Transverse colon (tissue), 4 donors: ENCODE data around the gene RB1. TPM values are rescaled to one million over a fixed set of nuclear protein-coding genes. Genes with fewer than 3 reads are reported as not detected.
"Not testable (repeated sequence)": the region's sequence is repeated elsewhere in the genome, so short reads cannot be mapped to it uniquely, and the experiment has no call there.

ENCODE experiments used
- DNase-seq: peaks from one replicate; pipeline ENCODE4 v3.0.0-alpha.2; 2019
- H3K27ac ChIP-seq, 4 donors: fragments of 200-600 bp; sonication (generic); 2 replicates each; pipeline ENCODE4 v1.5.1; 2016 to 2018; ENCODE audit warnings: inconsistent platforms in 4 of 4
- H3K27me3 ChIP-seq: fragments of 200-600 bp; sonication (generic); 2 replicates; pipeline ENCODE4 v1.5.1; 2017; ENCODE audit warnings: inconsistent platforms
- H3K36me3 ChIP-seq, 4 donors: fragments of 200-600 bp; sonication (generic); 2 replicates each; pipeline ENCODE4 v1.5.1; 2017 to 2019; ENCODE audit warnings: inconsistent platforms in 4 of 4
- H3K4me1 ChIP-seq, 4 donors: fragments of 200-600 bp; sonication (generic); 2 replicates each; pipeline ENCODE4 v1.5.1; 2017 to 2020; ENCODE audit warnings: inconsistent platforms in 4 of 4
- H3K4me3 ChIP-seq, 4 donors: fragments of 200-600 bp; sonication (generic); 1 replicate in 1 of 4; 2 replicates in 3 of 4; pipeline versions ENCODE4 v1.5.1 to v1.6.1; 2017 to 2019; ENCODE audit warnings: inconsistent platforms in 4 of 4
- H3K9me3 ChIP-seq, 2 donors: fragments of 200-600 bp; sonication (generic); 2 replicates each; pipeline ENCODE4 v1.5.1; 2017 to 2019; ENCODE audit warnings: inconsistent platforms in 2 of 2
- CTCF ChIP-seq, 5 experiments: fragments of 200-600 bp in 3 of 5; fragments of 450-650 bp in 2 of 5; sonication (generic) in 3 of 5; IDR thresholded peaks; 1 replicate in 2 of 5; 2 replicates in 3 of 5; pipeline ENCODE4 v1.5.1; 2016 to 2017; ENCODE audit warnings: antibody characterized with exemption in 5 of 5, inconsistent platforms in 3 of 5, mild to moderate bottlenecking in 2 of 5, moderate library complexity in 1 of 5
- EP300 ChIP-seq: sonication (generic); formaldehyde crosslinking; IDR thresholded peaks from one replicate; pipeline ENCODE4 v1.6.1; 2017; ENCODE audit warnings: antibody characterized with exemption, low read depth
- POLR2A ChIP-seq: fragments of 450-650 bp; IDR thresholded peaks from one replicate; pipeline ENCODE4 v1.6.1; 2016; ENCODE audit warnings: antibody characterized with exemption, mild to moderate bottlenecking, moderate library complexity
- POLR2AphosphoS5 ChIP-seq, 3 donors: sonication (generic); formaldehyde crosslinking; IDR thresholded peaks; one replicate each; pipeline ENCODE4 v1.6.1; 2016; ENCODE audit warnings: antibody characterized with exemption in 3 of 3
- WGBS, 2 donors: methylation state at CpG; one replicate each; pipeline ENCODE4 v1.1.5; 2018; ENCODE audit warnings: low coverage in 1 of 2; 5-methylcytosine and 5-hydroxymethylcytosine counted together
- in situ Hi-C, 4 donors: fragments of 200-750 bp; cut with MboI; loops; one replicate each; pipeline versions ENCODE4 v1.15.0 to v1.15.1; 2017; ENCODE audit warnings: low sequenced_read_pairs in 3 of 4, low pct_ligation_motif_present in 1 of 4, low pct_unique_long_range_greater_than_20kb in 1 of 4
- intact Hi-C: fragments of 100-400 bp; cut with DNase I; formaldehyde crosslinking; loops from one replicate; pipeline ENCODE4 v1.15.1; 2023; ENCODE audit warnings: low total_unique reads
- total RNA-seq, 4 donors: library from RNA; depleted of rRNA; stranded (reverse); fragments of >200 nt; gene quantifications; one replicate each; pipeline ENCODE4 v1.1.0, GENCODE V29; 2016

RB1 gene
- total RNA-seq, 4 donors from 2014 or later: 14.6 to 31.0 (median 23.2) TPM

GRCh38 chr13:48415516-48415915, 112.0 kb downstream of the RB1 start:
- Histone ChIP-seq H3K9me3 (no peaks in the 10 kb centered on the region), H3K4me3 (no peak overlapping the region), H3K27me3 (no peaks in the 10 kb centered on the region), H3K27ac (no peak overlapping the region), H3K4me1 (peaks cover 0 to 10% (median 4%) of the 10 kb centered on the region in 4 donors), H3K36me3 (no peaks in the 10 kb centered on the region)
- no peak for TF ChIP-seq POLR2AphosphoS5 (IDR thresholded peaks at IDR 0.05)
- TF ChIP-seq EP300: no peak
- no peak for TF ChIP-seq POLR2A
- no peak for TF ChIP-seq CTCF (IDR thresholded peaks at IDR 0.05)
- intact Hi-C loops (no loop called here), in situ Hi-C loops (no loop called here)
- no peak for DNase-seq
- WGBS, 2 donors: 83 to 84% methylated on average over 2 of the region's 2 CpGs

GRCh38 chr13:48422003-48422402, 118.5 kb downstream of the RB1 start:
- in situ Hi-C loops, H3K36me3 ChIP-seq, H3K27me3 ChIP-seq, H3K4me1 ChIP-seq, intact Hi-C loops, H3K27ac ChIP-seq, H3K9me3 ChIP-seq, DNase-seq, H3K4me3 ChIP-seq: not testable (repeated sequence)
- 95% methylated on average over 5 of the region's 5 CpGs for WGBS, 2 donors

- in situ Hi-C loops: no loop called here
Observed at GRCh38 chr13:48424212-48424611, 120.7 kb downstream of the RB1 start.

GRCh38 chr13:48426052-48426451, 122.5 kb downstream of the RB1 start:
- H3K36me3 ChIP-seq: no peaks in the 10 kb centered on the region
- H3K4me1 ChIP-seq: no peaks in the 10 kb centered on the region
- H3K27ac ChIP-seq: no peak overlapping the region
- no peak for DNase-seq
- H3K4me3 ChIP-seq: no peak overlapping the region
- peaks cover 0 to under 1% of the 10 kb centered on the region in 2 donors for H3K9me3 ChIP-seq
- no peaks in the 10 kb centered on the region for H3K27me3 ChIP-seq
- TF ChIP-seq POLR2AphosphoS5 (IDR thresholded peaks at IDR 0.05): no peak
- TF ChIP-seq EP300: no peak
- no peak for TF ChIP-seq POLR2A
- no peak for TF ChIP-seq CTCF (IDR thresholded peaks at IDR 0.05)
- in situ Hi-C loops: no loop called here
- intact Hi-C loops: no loop called here

More at GRCh38 chr13:48424212-48424611, 120.7 kb downstream of the RB1 start:
- Histone ChIP-seq H3K36me3 (no peaks in the 10 kb centered on the region), H3K4me3 (no peak overlapping the region), H3K27me3 (no peaks in the 10 kb centered on the region), H3K27ac (no peak overlapping the region), H3K4me1 (no peaks in the 10 kb centered on the region), H3K9me3 (peaks cover 0 to 4% of the 10 kb centered on the region in 2 donors)
- no peak for DNase-seq
- intact Hi-C loops: no loop called here
- no peak for TF ChIP-seq POLR2A
- no peak for TF ChIP-seq EP300
- TF ChIP-seq POLR2AphosphoS5 (IDR thresholded peaks at IDR 0.05): no peak
- TF ChIP-seq CTCF (IDR thresholded peaks at IDR 0.05): no peak
- WGBS, 2 donors: 82 to 93% methylated on average over 3 of the region's 3 CpGs

GRCh38 chr13:48426755-48427298, 123.3 kb downstream of the RB1 start:
- in situ Hi-C loops, H3K27ac ChIP-seq, H3K9me3 ChIP-seq, H3K4me3 ChIP-seq, H3K36me3 ChIP-seq, H3K4me1 ChIP-seq, DNase-seq, H3K27me3 ChIP-seq, intact Hi-C loops: not testable (repeated sequence)
- 72 to 87% methylated on average over 4 to 9 of the region's 9 CpGs for WGBS, 2 donors
